Calu3 (cell line): ENCODE data around the gene TMEM184A. TPM values are rescaled to one million over a fixed set of nuclear protein-coding genes. Genes with fewer than 3 reads are reported as not detected.

ENCODE experiments used
- BruUV-seq: library from RNA; stranded (reverse); fragments of 400-500 nt; replicated peaks from 2 replicates; lab custom pipeline; 2021; lab: Mats Ljungman, UMichigan
- CTCF ChIA-PET: fragments of 300-600 bp; sonication (Branson Sonifier 250); formaldehyde crosslinking; loops from one replicate; lab custom pipeline; 2022; ENCODE audit warnings: antibody characterized with exemption; lab: Charles Lee
- DNase-seq: peaks from one replicate; pipeline ENCODE4 v3.0.0; 2022
- H3K27ac Mint-ChIP-seq: one replicate; pipeline ENCODE4 v1.8.0; 2022; ENCODE audit warnings: mixed read lengths; ENCODE audit not compliant: unreplicated experiment
- H3K27me3 Mint-ChIP-seq: one replicate; pipeline ENCODE4 v1.8.0; 2022; ENCODE audit warnings: mixed read lengths; ENCODE audit not compliant: unreplicated experiment
- H3K36me3 Mint-ChIP-seq: one replicate; pipeline ENCODE4 v1.8.0; 2022; ENCODE audit warnings: mild to moderate bottlenecking, moderate library complexity, mixed read lengths; ENCODE audit not compliant: insufficient read depth, unreplicated experiment
- H3K4me1 Mint-ChIP-seq: one replicate; pipeline ENCODE4 v1.8.0; 2022; ENCODE audit warnings: mild to moderate bottlenecking, low read depth, mixed read lengths; ENCODE audit not compliant: unreplicated experiment
- H3K4me3 Mint-ChIP-seq: one replicate; pipeline ENCODE4 v1.8.0; 2022; ENCODE audit warnings: mild to moderate bottlenecking, low read depth, moderate library complexity, mixed read lengths; ENCODE audit not compliant: unreplicated experiment
- H3K9me3 Mint-ChIP-seq: one replicate; pipeline ENCODE4 v1.8.0; 2022; ENCODE audit warnings: low read depth, mixed read lengths; ENCODE audit not compliant: unreplicated experiment
- intact Hi-C: fragments of 100-400 bp; cut with micrococcal nuclease; formaldehyde crosslinking; loops from one replicate; pipeline ENCODE4 v1.10.0; 2022; ENCODE audit not compliant: unreplicated experiment
- total RNA-seq: library from RNA; stranded (reverse); gene quantifications from 2 replicates; pipeline ENCODE4 v1.2.3, GENCODE V29; 2022
- TF ChIP-seq, protein P1 (sequence below): fragments of 200-600 bp; IDR thresholded peaks from one replicate; pipeline ENCODE4 v1.8.0; 2022; ENCODE audit warnings: antibody characterized with exemption; ENCODE audit not compliant: unreplicated experiment

TMEM184A gene
- total RNA-seq, 1 experiment from 2014 or later: 61.9 TPM

DNA sequence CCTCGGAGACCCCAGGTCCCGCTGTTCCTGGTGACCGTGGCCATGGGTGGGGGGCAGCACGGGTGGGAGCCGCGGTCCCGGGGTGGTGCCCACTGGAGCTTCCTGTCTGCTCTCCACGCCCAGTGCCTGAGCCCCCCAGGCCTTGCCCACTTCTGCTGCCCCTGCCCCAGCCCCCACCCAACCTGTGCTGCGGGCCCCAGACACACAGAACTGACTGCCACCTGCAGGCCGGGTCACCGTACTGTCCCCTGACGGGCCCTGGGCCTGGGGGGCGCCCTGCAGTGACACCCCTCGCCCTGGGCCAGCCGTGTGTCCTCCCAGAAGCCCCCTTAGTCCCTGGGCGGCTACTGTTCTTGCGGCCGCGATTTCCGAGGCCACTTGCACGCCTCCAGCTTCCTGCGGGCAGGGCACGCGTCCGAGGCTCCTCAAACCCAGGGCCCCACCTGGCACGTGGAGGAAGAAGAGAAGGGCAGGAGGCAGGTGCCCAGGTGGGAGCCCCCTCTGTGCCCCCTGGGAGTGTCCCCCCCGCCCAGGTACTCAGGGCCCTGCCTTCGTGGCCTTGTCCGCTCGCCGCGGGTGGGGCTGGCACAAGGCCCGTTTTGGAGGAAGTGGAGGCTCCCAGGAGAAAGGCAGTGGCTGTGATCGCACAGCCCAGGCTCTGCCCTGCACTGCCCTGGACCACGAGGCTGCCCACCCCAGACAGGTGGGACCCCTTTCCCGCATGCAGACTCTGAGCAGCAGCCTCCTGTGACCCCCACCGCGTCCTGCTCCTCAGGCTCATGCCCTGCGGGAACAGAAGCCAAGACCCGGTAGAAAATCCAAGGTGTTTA lies 10.4 kb downstream of the TMEM184A start:
- Mint-ChIP-seq H3K27me3 (no peaks in the 10 kb centered on the region), H3K9me3 (no peaks in the 10 kb centered on the region), H3K4me1 (peaks cover 34% of the 10 kb centered on the region), H3K36me3 (peaks cover 100% of the 10 kb centered on the region), H3K4me3 (peak overlapping the region; percentile 20), H3K27ac (peak overlapping the region; percentile 57)
- TF ChIP-seq, protein P1, sequence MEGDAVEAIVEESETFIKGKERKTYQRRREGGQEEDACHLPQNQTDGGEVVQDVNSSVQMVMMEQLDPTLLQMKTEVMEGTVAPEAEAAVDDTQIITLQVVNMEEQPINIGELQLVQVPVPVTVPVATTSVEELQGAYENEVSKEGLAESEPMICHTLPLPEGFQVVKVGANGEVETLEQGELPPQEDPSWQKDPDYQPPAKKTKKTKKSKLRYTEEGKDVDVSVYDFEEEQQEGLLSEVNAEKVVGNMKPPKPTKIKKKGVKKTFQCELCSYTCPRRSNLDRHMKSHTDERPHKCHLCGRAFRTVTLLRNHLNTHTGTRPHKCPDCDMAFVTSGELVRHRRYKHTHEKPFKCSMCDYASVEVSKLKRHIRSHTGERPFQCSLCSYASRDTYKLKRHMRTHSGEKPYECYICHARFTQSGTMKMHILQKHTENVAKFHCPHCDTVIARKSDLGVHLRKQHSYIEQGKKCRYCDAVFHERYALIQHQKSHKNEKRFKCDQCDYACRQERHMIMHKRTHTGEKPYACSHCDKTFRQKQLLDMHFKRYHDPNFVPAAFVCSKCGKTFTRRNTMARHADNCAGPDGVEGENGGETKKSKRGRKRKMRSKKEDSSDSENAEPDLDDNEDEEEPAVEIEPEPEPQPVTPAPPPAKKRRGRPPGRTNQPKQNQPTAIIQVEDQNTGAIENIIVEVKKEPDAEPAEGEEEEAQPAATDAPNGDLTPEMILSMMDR: peak; percentile 43
- intact Hi-C loops: no loop called here
- CTCF ChIA-PET: no interaction called here
- DNase-seq: no peak
- BruUV-seq: no TSS peak

DNA sequence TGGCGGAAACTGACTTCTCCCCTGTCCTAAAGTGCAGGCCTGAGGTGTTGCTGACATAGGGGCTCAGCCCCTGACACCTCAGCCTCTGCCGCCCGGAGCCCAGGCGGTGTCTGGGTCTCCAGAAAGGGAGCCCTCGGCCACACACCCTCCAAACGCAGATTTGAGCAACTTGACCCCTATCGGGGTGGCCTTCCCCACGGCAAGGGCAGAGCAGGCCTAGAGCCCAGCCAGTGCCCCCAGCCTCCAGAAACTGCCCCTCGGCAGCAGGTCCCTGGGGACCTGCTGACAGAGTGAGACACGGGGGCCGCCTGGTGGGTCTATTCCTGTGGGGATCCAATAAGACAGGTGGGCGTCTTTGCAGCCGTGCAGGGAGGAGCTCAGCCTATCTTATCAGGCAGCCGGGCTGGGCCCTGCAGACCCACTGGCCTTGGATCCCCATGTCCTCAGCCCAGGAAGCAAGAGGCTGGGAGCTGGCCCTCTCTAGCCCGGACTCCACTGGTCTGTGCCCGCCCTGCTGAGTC lies 11.0 kb downstream of the TMEM184A start:
- intact Hi-C loops: no loop called here
- Mint-ChIP-seq H3K4me1 (peaks cover 34% of the 10 kb centered on the region), H3K4me3 (no peak overlapping the region), H3K9me3 (no peaks in the 10 kb centered on the region), H3K27me3 (no peaks in the 10 kb centered on the region), H3K36me3 (peaks cover 100% of the 10 kb centered on the region), H3K27ac (peak overlapping the region; percentile 63)
- CTCF ChIA-PET: interaction anchor here (1.0 kb wide), 1 partner anchor 11 kb away, joined by 5 read pairs; the partner anchor contains the start of gene TMEM184A
- no TSS peak for BruUV-seq
- no peak for DNase-seq
- TF ChIP-seq, protein P1: no peak

DNA sequence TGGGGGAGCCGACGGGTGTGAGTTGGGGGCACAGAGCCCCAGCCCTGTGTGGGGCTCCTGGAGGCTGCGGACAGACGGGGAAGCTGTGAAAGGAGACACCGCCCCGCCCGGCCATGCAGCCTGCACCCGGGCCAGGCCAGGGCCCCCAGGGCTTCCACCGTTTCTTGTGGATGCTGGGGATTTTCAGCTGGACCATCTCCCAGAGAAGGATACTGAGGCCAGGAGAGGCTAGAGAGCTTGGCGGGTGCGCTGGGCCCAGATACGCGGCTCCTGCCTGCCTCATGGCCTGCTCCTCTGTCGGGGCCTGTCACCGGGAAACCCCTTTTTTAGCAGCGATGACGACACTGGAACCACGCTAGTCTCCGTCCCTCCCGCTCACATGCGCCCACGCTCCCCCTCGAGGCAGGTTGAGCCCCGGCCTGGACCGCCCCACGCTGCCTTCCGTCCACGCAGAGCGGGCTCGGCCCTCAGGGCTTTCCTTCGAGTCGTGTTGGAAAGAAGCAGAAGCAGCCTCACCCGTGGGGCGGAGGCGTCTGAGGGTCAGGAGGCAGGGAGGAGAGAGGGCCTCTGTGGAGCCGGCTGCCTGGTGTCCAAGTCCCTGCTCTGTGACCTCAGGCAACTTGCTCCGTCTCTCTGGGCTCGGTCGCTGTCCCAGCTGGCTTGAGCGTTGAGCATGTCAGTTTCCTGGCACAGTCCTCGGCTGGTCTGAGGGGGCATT lies 11.7 kb downstream of the TMEM184A start:
- no TSS peak for BruUV-seq
- Mint-ChIP-seq H3K27ac (peak overlapping the region; percentile 63), H3K4me1 (peaks cover 34% of the 10 kb centered on the region), H3K9me3 (no peaks in the 10 kb centered on the region), H3K27me3 (no peaks in the 10 kb centered on the region), H3K4me3 (no peak overlapping the region), H3K36me3 (peaks cover 100% of the 10 kb centered on the region)
- TF ChIP-seq, protein P1: no peak
- DNase-seq: no peak
- intact Hi-C loops: no loop called here
- CTCF ChIA-PET: interaction anchor here (0.7 to 1.0 kb wide), 2 partner anchors 11 to 12 kb away, joined by 3 to 5 read pairs; partner anchors contain the start of gene TMEM184A

DNA sequence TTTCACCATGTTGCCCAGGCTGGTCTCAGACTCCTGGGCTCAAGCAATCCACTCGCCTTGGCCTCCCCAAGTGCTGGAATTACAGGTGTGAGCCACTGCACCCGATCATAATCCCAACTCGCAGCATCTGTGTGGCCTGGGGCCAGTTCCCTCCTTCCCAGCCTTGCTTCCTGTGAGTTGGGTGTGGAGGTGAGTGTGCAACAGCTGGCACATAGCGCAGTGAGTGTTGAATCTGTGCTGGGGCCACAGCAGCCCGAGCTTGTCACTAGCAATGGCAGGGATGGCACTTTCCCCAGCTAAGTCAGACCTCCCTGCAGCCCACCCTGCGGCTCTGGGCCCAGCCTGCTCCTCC lies 12.2 kb downstream of the TMEM184A start:
- peaks cover 29% of the 10 kb centered on the region for H3K4me1 Mint-ChIP-seq
- H3K27me3 Mint-ChIP-seq: no peaks in the 10 kb centered on the region
- DNase-seq: no peak
- intact Hi-C loops: no loop called here
- H3K9me3 Mint-ChIP-seq: no peaks in the 10 kb centered on the region
- TF ChIP-seq, protein P1: no peak
- no peak overlapping the region for H3K4me3 Mint-ChIP-seq
- CTCF ChIA-PET: interaction anchor here (0.7 to 1.0 kb wide), 2 partner anchors 11 to 12 kb away, joined by 3 to 5 read pairs; partner anchors contain the start of gene TMEM184A
- no TSS peak for BruUV-seq
- peaks cover 100% of the 10 kb centered on the region for H3K36me3 Mint-ChIP-seq
- peak overlapping the region; percentile 63 for H3K27ac Mint-ChIP-seq
